Activated CD4-positive, alpha-beta T cell treated with anti-CD3 and anti-CD28 coated beads for 1 hour (primary cell): Measurements from ENCODE around the gene FAM25A.
A peak's percentile ranks its signal among the peaks of the same experiment; 100 is the strongest.
"Not testable (repeated sequence)": the region's sequence is repeated elsewhere in the genome, so short reads cannot be mapped to it uniquely, and the experiment has no call there.

Experiments
- DNase-seq: peaks from one replicate; pipeline ENCODE4 v3.0.0-alpha.2; 2020

The FAM25A gene

GRCh38 chr10:87020056-87020455 lies at the start of gene FAM25A:
Gene FAM25A, plus strand, starts transcription at chr10:87020294. Its CDS starts 31 bp downstream, at chr10:87020325.
- not testable (repeated sequence) for DNase-seq

GRCh38 chr10:86970982-86971231 lies 49.2 kb upstream of the FAM25A start:
- DNase-seq = no peak

- DNase-seq = peak; percentile 87
Measured at GRCh38 chr10:86971232-86971991, 48.7 kb upstream of the FAM25A start.

- no peak for DNase-seq
Measured at GRCh38 chr10:86972613-86973380, 47.3 kb upstream of the FAM25A start.

- no peak for DNase-seq
Measured at GRCh38 chr10:86974484-86974883, 45.6 kb upstream of the FAM25A start.

- no peak for DNase-seq
Measured at GRCh38 chr10:86976362-86977056, 43.6 kb upstream of the FAM25A start.

- not testable (repeated sequence) for DNase-seq
Measured at GRCh38 chr10:86978457-86978856, 41.6 kb upstream of the FAM25A start.

GRCh38 chr10:86979296-86979818 lies 40.7 kb upstream of the FAM25A start:
- DNase-seq = no peak

GRCh38 chr10:86979977-86980448 lies 40.1 kb upstream of the FAM25A start:
- DNase-seq = no peak

GRCh38 chr10:86981020-86981419 lies 39.1 kb upstream of the FAM25A start:
- not testable (repeated sequence) for DNase-seq

GRCh38 chr10:86981716-86982115 lies 38.4 kb upstream of the FAM25A start:
- no peak for DNase-seq

GRCh38 chr10:86984498-86984897 lies 35.6 kb upstream of the FAM25A start:
- DNase-seq = not testable (repeated sequence)

- DNase-seq = no peak
Measured at GRCh38 chr10:86988520-86988919, 31.6 kb upstream of the FAM25A start.

GRCh38 chr10:86991362-86991761 lies 28.7 kb upstream of the FAM25A start:
- DNase-seq = not testable (repeated sequence)

GRCh38 chr10:86992456-86992855 lies 27.6 kb upstream of the FAM25A start:
- DNase-seq = no peak

GRCh38 chr10:86992929-86993328 lies 27.2 kb upstream of the FAM25A start:
- no peak for DNase-seq

GRCh38 chr10:86999802-87000403 lies 20.2 kb upstream of the FAM25A start:
- not testable (repeated sequence) for DNase-seq

- DNase-seq = no peak
Measured at GRCh38 chr10:87000491-87000890, 19.6 kb upstream of the FAM25A start.

GRCh38 chr10:87007124-87007523 lies 13.0 kb upstream of the FAM25A start:
- DNase-seq = not testable (repeated sequence)

- DNase-seq = not testable (repeated sequence)
Measured at GRCh38 chr10:87007674-87008073, 12.4 kb upstream of the FAM25A start.

GRCh38 chr10:87008303-87008702 lies 11.8 kb upstream of the FAM25A start:
- not testable (repeated sequence) for DNase-seq

- not testable (repeated sequence) for DNase-seq
Measured at GRCh38 chr10:87009134-87009696, 10.9 kb upstream of the FAM25A start.

GRCh38 chr10:87013528-87013927 lies 6.6 kb upstream of the FAM25A start:
- not testable (repeated sequence) for DNase-seq
